SK-N-SH treated with all-trans-retinoic acid at 6 μM for 48 hours (cell line): ENCODE measurements around the gene A1BG.
"Not testable (repeated sequence)": the region's sequence is repeated elsewhere in the genome, so short reads cannot be mapped to it uniquely, and the experiment has no call there.

Experiments used
- ATAC-seq: fragments of 200-7000 bp; cut with Tn5 transposase; 3 replicates; pipeline ENCODE4 v1.9.1; 2020; ENCODE audit warnings: mild to moderate bottlenecking, moderate library complexity
- ARNTL ChIP-seq: fragments of 450-650 bp; formaldehyde crosslinking; IDR thresholded peaks from 2 replicates; pipeline ENCODE4 v1.5.0; 2020; ENCODE audit warnings: low read depth, mild to moderate bottlenecking, moderate library complexity, borderline replicate concordance
- ESRRG ChIP-seq: fragments of 250-450 bp; sonication (Bioruptor Pico); IDR thresholded peaks from 2 replicates; pipeline ENCODE4 v1.6.1; 2021; ENCODE audit warnings: mild to moderate bottlenecking
- GLIS3 ChIP-seq: fragments of 250-450 bp; sonication (Bioruptor Pico); IDR thresholded peaks from 2 replicates; pipeline ENCODE4 v1.5.0; 2020; ENCODE audit warnings: mild to moderate bottlenecking, moderate library complexity
- OSR1 ChIP-seq: fragments of 250-450 bp; sonication (Bioruptor Pico); IDR thresholded peaks from 2 replicates; pipeline ENCODE4 v1.8.0; 2022; ENCODE audit warnings: moderate library complexity, mild to moderate bottlenecking, inconsistent platforms
- SNAI2 ChIP-seq: fragments of 250-450 bp; sonication (Bioruptor Pico); IDR thresholded peaks from 2 replicates; pipeline ENCODE4 v1.5.0; 2020; ENCODE audit warnings: mild to moderate bottlenecking, moderate library complexity
- TCF4 ChIP-seq: fragments of 250-450 bp; sonication (Bioruptor Pico); IDR thresholded peaks from 2 replicates; pipeline ENCODE4 v1.8.0; 2021; ENCODE audit warnings: mild to moderate bottlenecking, moderate library complexity, borderline replicate concordance
- TOX ChIP-seq: fragments of 250-450 bp; sonication (Bioruptor Pico); IDR thresholded peaks from 2 replicates; pipeline ENCODE4 v1.8.0; 2021; ENCODE audit warnings: mild to moderate bottlenecking, moderate library complexity, borderline replicate concordance
- ZC3H10 ChIP-seq: fragments of 250-450 bp; sonication (Bioruptor Pico); IDR thresholded peaks from 2 replicates; pipeline ENCODE4 v1.5.1; 2021; ENCODE audit warnings: mild to moderate bottlenecking, moderate library complexity
- ZFP3 ChIP-seq: fragments of 250-450 bp; sonication (Bioruptor Pico); IDR thresholded peaks from 2 replicates; pipeline ENCODE4 v1.5.0; 2020; ENCODE audit warnings: mild to moderate bottlenecking, moderate library complexity
- ZFP30 ChIP-seq: fragments of 450-650 bp; formaldehyde crosslinking; IDR thresholded peaks from 2 replicates; pipeline ENCODE4 v1.5.0; 2022; ENCODE audit warnings: mild to moderate bottlenecking, moderate library complexity
- ZNF70 ChIP-seq: fragments of 450-650 bp; formaldehyde crosslinking; IDR thresholded peaks from 2 replicates; pipeline ENCODE4 v1.5.0; 2020; ENCODE audit warnings: mild to moderate bottlenecking, moderate library complexity
- ZNF8 ChIP-seq: fragments of 450-650 bp; formaldehyde crosslinking; IDR thresholded peaks from 2 replicates; pipeline ENCODE4 v1.5.0; 2020; ENCODE audit warnings: mild to moderate bottlenecking, moderate library complexity
- TF ChIP-seq, protein P1 (sequence below): fragments of 250-450 bp; sonication (Bioruptor Pico); IDR thresholded peaks from 2 replicates; pipeline ENCODE4 v1.8.0; 2021; ENCODE audit warnings: low read depth, mild to moderate bottlenecking, moderate library complexity, borderline replicate concordance
- TF ChIP-seq, protein P2 (sequence below): fragments of 250-450 bp; sonication (Bioruptor Pico); IDR thresholded peaks from 2 replicates; pipeline ENCODE4 v1.5.0; 2020; ENCODE audit warnings: mild to moderate bottlenecking, moderate library complexity
- TF ChIP-seq, protein P3 (sequence below): fragments of 250-450 bp; sonication (Bioruptor Pico); IDR thresholded peaks from 2 replicates; pipeline ENCODE4 v1.5.1; 2021; ENCODE audit warnings: mild to moderate bottlenecking, moderate library complexity

The A1BG gene

DNA sequence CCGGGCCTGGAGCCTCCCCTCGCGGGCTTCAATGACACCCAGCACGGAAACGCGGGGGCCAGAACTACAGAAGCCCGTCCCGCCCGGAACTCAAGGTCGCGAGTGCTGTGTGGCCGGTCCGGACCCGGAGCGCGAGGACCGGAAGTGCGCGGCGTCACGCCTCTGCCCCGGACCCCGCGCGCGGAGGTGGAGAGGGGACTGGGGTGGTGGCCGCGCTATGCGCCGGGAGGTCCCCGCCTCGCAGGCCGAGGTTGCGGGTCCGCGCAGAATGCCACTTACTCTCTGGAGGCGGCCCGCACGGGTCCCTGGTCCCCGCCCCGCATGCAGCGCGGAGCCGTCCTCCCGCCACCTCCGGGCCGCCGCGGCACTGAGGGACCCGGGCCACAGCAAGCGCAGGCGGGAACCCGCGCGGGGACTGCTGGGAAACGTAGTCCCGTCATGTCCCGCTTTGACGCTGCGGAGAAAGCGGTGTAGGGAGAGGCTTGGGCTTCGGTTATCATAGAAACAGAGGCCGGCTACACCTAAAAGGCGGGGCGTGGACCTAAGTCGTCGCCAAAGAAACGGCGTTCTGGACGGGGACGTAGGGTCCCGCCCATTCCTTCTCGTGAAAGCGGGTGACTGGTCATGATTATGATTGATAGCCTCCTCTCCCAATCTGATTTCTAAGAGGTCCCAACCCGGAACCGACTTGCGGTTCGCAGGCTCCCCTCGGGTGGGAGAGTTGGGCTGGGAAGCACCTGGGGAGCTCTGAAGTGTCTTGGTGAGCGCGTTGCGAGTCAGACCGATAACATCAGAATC, 27.6 kb upstream of the A1BG start, which contains the start of gene ZNF837:
ZNF837 (minus strand) TSS at position 369 of the 798 bp plus-strand sequence. CDS start 11,698 bp downstream, outside the sequence.
- peak; percentile 94 for ATAC-seq
- TF ChIP-seq, protein P1, sequence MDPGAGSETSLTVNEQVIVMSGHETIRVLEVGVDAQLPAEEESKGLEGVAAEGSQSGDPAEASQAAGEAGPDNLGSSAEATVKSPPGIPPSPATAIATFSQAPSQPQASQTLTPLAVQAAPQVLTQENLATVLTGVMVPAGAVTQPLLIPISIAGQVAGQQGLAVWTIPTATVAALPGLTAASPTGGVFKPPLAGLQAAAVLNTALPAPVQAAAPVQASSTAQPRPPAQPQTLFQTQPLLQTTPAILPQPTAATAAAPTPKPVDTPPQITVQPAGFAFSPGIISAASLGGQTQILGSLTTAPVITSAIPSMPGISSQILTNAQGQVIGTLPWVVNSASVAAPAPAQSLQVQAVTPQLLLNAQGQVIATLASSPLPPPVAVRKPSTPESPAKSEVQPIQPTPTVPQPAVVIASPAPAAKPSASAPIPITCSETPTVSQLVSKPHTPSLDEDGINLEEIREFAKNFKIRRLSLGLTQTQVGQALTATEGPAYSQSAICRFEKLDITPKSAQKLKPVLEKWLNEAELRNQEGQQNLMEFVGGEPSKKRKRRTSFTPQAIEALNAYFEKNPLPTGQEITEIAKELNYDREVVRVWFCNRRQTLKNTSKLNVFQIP: peak; percentile 80
- TF ChIP-seq ZFP3 (CRISPR knock-in tag): peak; percentile 46; the same call in 1 of the 2 replicates
- TF ChIP-seq, protein P2, sequence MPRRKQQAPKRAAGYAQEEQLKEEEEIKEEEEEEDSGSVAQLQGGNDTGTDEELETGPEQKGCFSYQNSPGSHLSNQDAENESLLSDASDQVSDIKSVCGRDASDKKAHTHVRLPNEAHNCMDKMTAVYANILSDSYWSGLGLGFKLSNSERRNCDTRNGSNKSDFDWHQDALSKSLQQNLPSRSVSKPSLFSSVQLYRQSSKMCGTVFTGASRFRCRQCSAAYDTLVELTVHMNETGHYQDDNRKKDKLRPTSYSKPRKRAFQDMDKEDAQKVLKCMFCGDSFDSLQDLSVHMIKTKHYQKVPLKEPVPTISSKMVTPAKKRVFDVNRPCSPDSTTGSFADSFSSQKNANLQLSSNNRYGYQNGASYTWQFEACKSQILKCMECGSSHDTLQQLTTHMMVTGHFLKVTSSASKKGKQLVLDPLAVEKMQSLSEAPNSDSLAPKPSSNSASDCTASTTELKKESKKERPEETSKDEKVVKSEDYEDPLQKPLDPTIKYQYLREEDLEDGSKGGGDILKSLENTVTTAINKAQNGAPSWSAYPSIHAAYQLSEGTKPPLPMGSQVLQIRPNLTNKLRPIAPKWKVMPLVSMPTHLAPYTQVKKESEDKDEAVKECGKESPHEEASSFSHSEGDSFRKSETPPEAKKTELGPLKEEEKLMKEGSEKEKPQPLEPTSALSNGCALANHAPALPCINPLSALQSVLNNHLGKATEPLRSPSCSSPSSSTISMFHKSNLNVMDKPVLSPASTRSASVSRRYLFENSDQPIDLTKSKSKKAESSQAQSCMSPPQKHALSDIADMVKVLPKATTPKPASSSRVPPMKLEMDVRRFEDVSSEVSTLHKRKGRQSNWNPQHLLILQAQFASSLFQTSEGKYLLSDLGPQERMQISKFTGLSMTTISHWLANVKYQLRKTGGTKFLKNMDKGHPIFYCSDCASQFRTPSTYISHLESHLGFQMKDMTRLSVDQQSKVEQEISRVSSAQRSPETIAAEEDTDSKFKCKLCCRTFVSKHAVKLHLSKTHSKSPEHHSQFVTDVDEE (CRISPR knock-in tag): 0 out of 2 replicates have a peak, but pooled peaks have one; percentile 20
- no peak for TF ChIP-seq ZNF70 (CRISPR knock-in tag)
- TF ChIP-seq, all 23 proteins: peak for 3

DNA sequence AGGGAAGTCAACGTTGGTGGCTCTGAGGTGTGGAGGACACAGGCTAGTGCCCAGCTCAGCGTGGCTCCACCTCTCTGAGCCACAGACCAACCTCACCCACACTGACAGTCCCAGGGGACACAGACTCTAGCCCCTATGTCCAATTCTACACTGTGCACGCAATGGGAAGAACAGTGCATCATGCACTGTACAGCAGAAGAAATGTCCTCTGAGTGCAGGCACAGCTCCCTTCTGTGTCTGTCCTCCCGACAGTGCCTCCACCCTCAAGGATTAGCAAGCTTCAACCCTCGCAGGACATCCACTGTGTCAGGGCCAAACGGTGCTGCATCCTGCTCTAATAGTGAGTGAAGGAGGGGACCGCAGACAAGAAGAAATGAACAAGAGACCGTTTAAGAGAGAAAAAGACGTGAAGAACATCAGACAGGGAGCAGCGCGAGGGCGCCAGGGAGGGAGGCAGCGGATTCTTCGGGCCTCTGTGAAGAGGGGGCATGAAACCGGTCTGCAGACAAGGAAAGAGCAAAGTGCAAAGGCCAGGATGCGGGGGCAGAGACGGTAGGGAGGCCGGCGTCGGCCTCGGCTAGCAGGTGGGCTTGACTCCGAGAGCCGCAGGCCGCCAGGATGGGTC, 26.9 kb upstream of the A1BG start:
- TF ChIP-seq SNAI2 (CRISPR knock-in tag) (no peak), ESRRG (CRISPR knock-in tag) (no peak), ZFP3 (CRISPR knock-in tag) (no peak), TOX (CRISPR knock-in tag) (no peak), ZC3H10 (CRISPR knock-in tag) (no peak), TCF4 (CRISPR knock-in tag) (no peak), OSR1 (CRISPR knock-in tag) (no peak), ZFP30 (CRISPR knock-in tag) (no peak), GLIS3 (CRISPR knock-in tag) (no peak), ARNTL (no peak)
- TF ChIP-seq, protein P2 (CRISPR knock-in tag): no peak
- peak; percentile 8 for ATAC-seq

DNA sequence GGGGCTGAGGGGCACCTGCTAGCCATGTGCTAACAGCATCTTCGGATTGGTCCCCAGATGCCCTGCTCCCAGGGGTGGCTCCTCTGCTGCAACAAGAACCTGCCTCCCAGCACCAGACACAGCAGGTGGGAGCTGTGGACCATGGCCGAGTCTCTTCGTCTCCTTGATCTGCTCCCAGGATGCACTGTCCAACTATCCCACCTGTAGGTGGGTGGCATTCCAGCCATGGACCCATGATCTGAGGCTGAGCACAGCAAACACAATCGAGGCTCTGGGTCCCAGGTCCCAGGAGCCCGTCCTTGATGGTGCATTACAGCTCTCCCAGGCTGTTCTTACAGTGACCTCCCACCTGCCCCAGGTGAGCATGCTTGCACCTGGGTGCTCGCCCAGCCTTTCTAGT, 26.0 kb upstream of the A1BG start:
- no peak for ATAC-seq
- TF ChIP-seq OSR1 (CRISPR knock-in tag): no peak
- TF ChIP-seq, protein P3, sequence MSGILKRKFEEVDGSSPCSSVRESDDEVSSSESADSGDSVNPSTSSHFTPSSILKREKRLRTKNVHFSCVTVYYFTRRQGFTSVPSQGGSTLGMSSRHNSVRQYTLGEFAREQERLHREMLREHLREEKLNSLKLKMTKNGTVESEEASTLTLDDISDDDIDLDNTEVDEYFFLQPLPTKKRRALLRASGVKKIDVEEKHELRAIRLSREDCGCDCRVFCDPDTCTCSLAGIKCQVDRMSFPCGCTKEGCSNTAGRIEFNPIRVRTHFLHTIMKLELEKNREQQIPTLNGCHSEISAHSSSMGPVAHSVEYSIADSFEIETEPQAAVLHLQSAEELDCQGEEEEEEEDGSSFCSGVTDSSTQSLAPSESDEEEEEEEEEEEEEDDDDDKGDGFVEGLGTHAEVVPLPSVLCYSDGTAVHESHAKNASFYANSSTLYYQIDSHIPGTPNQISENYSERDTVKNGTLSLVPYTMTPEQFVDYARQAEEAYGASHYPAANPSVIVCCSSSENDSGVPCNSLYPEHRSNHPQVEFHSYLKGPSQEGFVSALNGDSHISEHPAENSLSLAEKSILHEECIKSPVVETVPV: no peak

DNA sequence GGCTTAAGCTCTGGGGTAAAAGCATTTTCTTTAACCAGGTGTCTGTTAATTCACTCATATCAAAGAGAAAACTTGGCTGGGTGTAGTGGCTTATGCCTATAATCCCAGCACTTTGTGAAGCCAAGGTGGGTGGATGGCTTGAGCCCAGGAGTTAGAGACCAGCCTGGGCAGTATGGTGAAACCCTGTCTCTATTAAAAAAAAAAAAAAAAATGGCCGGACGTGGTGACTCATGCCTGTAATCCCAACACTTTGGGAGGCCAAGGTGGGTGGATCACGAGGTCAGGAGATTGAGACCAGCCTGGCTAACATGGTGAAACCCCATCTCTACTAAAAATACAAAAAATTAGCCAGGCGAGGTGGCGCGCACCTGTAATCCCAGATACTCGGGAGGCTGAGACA, 23.4 kb upstream of the A1BG start:
- not testable (repeated sequence) for ATAC-seq

DNA sequence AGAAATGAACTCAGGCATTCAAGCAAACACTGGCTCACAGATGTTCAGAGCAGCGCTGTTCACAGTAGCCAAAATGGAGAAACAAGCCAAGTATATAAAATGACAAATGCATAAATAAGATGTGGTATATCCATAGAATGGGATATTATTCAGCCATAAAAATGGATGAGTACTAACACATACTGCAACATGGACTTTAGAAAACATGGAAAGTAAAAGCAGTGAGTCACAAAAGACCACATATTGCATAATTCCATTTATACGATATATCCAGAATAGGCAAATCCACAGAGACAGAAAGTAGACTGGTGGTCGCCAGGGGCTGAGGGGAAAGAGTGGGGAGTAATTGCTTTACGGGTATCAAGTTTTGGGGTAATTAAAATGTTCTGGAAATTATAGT, 20.9 kb upstream of the A1BG start:
- no peak for ATAC-seq
- peak; percentile 61; the same call in 1 of the 2 replicates for TF ChIP-seq ZNF8
- TF ChIP-seq, protein P3: no peak
